Activated B cell treated with CpG ODN at 0.5 μM for 24 hours (primary cell): ENCODE results near the gene NME3. TPM values are rescaled to one million over a fixed set of nuclear protein-coding genes. Genes with fewer than 3 reads are reported as not detected.
A peak's percentile ranks its signal among the peaks of the same experiment; 100 is the strongest.

Experiments used
- ATAC-seq: fragments of 200-7000 bp; cut with Tn5 transposase; one replicate; pipeline ENCODE4 v1.10.0; 2021; ENCODE audit warnings: low read depth, mild to moderate bottlenecking, moderate library complexity
- CTCF ChIA-PET: fragments of 350-600 bp; sonication (Branson Sonifier 250); formaldehyde crosslinking; loops from one replicate; lab custom pipeline; 2021; ENCODE audit warnings: antibody characterized with exemption; lab: Charles Lee
- POLR2A ChIA-PET: fragments of 350-600 bp; sonication (Branson Sonifier 250); formaldehyde crosslinking; loops from one replicate; lab custom pipeline; 2021; ENCODE audit warnings: antibody characterized with exemption; lab: Charles Lee
- DNase-seq: peaks from one replicate; pipeline ENCODE4 v3.0.0; 2022
- H3K27ac Mint-ChIP-seq: one replicate; pipeline ENCODE4 v1.8.0; 2020; ENCODE audit warnings: mixed read lengths
- H3K27me3 Mint-ChIP-seq: one replicate; pipeline ENCODE4 v1.8.0; 2021; ENCODE audit warnings: mixed read lengths
- H3K36me3 Mint-ChIP-seq: one replicate; pipeline ENCODE4 v1.8.0; 2021; ENCODE audit warnings: low read depth, mixed read lengths
- H3K4me1 Mint-ChIP-seq: one replicate; pipeline ENCODE4 v1.8.0; 2021; ENCODE audit warnings: mixed read lengths
- H3K4me3 Mint-ChIP-seq: one replicate; pipeline ENCODE4 v1.8.0; 2020; ENCODE audit warnings: mild to moderate bottlenecking, mixed read lengths
- H3K9me3 Mint-ChIP-seq: one replicate; pipeline ENCODE4 v1.8.0; 2020; ENCODE audit warnings: mixed read lengths
- intact Hi-C: fragments of 100-400 bp; cut with micrococcal nuclease; formaldehyde crosslinking; loops from one replicate; pipeline ENCODE4 v1.15.1; 2024
- total RNA-seq: library from RNA; stranded (reverse); gene quantifications from 2 replicates; pipeline ENCODE4 v1.2.3, GENCODE V29; 2022
- TF ChIP-seq, protein P1 (sequence below): fragments of 200-600 bp; IDR thresholded peaks from one replicate; pipeline ENCODE4 v1.8.0; 2022; ENCODE audit warnings: antibody characterized with exemption, mild to moderate bottlenecking

NME3 gene
- total RNA-seq, 1 donor from 2014 or later = 57.8 TPM

DNA sequence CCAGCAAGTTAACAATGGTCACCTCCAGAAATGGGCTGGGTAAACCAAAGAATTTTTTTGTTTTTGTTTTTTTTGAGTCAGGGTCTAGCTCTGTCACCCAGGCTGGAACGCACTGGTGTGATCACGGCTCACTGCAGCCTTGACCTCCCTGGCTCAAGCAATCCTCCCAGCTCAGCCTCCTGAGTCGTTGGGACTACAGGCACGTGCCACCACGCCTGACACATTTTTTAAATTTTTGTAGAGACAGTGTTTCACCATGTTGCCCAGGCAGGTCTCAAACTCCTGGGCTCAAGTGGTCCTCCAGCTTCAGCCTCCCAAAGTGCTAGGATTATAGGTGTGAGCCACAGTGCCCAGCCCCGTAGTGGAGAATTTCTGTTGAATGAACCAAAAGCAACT, 9.3 kb upstream of the NME3 start:
- POLR2A ChIA-PET = interaction anchor here (1.0 to 1.2 kb wide), 2 partner anchors 9 to 472 kb away, joined by 3 read pairs; partner anchors contain the start of gene NME3
- intact Hi-C loops = loop anchor here (5.0 kb wide), 1 partner anchor 192 kb away; the partner anchor contains the start of gene TBL3
- Mint-ChIP-seq H3K9me3 (no peaks in the 10 kb centered on the region), H3K4me3 (peak overlapping the region; percentile 83), H3K27ac (no peak overlapping the region), H3K4me1 (peaks cover 24% of the 10 kb centered on the region), H3K27me3 (no peaks in the 10 kb centered on the region), H3K36me3 (peaks cover 7% of the 10 kb centered on the region)
- no peak for DNase-seq
- ATAC-seq = no peak
- CTCF ChIA-PET = no interaction called here
- TF ChIP-seq, protein P1, sequence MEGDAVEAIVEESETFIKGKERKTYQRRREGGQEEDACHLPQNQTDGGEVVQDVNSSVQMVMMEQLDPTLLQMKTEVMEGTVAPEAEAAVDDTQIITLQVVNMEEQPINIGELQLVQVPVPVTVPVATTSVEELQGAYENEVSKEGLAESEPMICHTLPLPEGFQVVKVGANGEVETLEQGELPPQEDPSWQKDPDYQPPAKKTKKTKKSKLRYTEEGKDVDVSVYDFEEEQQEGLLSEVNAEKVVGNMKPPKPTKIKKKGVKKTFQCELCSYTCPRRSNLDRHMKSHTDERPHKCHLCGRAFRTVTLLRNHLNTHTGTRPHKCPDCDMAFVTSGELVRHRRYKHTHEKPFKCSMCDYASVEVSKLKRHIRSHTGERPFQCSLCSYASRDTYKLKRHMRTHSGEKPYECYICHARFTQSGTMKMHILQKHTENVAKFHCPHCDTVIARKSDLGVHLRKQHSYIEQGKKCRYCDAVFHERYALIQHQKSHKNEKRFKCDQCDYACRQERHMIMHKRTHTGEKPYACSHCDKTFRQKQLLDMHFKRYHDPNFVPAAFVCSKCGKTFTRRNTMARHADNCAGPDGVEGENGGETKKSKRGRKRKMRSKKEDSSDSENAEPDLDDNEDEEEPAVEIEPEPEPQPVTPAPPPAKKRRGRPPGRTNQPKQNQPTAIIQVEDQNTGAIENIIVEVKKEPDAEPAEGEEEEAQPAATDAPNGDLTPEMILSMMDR = no peak

DNA sequence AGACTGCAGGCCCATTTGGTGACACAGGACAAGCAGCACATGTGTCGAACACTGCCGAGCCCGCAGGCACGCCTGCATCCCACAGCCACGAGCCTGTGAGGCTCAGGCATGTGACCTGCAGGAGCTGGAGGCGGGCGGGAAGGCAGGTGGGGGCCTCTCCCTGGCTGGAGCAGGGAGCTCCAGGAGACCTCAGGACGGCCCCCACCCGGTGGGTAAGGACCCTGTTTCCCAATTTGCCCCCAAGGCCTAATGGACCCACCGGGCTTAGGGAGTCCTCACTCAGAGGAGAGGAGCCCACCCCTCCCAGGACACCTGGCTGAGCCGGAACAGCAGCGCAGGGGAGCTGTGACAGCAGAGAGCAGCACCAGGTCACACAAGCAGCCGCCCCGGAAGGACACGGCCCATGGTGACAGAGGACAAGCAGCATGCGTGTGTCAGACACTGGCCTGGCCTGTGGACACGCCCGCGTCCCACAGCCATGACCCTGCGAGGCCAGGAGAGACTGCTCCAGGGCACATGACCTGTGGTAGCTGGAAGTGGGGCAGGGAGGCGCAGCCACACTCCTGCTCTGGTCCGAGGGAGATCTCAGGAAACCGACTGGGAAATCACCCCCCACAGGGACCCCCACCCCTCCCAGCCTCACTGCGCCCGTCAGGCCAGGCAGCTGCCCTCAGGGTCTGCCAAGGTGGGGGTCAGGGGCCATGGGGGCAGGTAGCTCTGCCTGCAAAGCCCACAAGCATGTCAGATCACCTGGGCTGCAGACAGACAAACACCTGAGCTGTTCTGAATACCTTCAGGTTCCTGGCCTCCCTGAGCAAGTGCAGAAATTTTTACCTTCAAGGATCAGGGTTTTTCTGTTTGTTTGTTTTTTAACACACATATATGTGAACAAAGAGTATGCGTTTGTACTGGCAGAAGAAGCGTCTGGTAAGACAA, 8.7 kb upstream of the NME3 start:
- Mint-ChIP-seq H3K9me3 (no peaks in the 10 kb centered on the region), H3K27me3 (no peaks in the 10 kb centered on the region), H3K4me1 (peaks cover 23% of the 10 kb centered on the region), H3K27ac (no peak overlapping the region), H3K36me3 (peaks cover 8% of the 10 kb centered on the region), H3K4me3 (no peak overlapping the region)
- ChIA-PET POLR2A (interaction anchor here (1.0 to 1.2 kb wide), 2 partner anchors 8 to 471 kb away, joined by 3 read pairs; partner anchors contain the start of gene NME3), CTCF (no interaction called here)
- ATAC-seq (no peak), DNase-seq (no peak)
- intact Hi-C loops = loop anchor here (5.0 kb wide), 1 partner anchor 192 kb away; the partner anchor contains the start of gene TBL3
- TF ChIP-seq, protein P1 = no peak

DNA sequence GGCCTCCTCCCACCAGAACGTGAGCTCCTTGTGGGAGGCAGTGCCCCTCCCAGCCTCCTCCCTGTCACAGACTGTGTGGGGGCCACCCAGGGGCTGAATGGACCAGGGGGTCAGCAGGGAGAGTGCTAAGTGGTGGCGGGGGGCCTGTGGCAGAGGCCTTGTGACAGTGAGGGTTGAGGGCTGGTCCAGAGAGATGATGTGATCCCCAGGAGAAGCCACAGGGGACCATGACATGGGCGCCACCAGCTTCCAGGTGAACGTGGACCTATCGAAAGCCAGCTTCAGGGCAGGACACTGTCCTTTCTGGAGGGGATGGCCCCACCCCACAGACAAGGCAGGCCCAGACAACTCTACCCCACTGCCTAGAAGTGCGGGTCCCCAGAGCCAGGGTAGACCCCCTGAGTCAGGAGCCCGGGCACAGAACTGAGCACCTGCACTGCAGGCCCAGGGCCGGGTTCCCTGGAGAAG, 7.9 kb upstream of the NME3 start:
- H3K4me3 Mint-ChIP-seq = no peak overlapping the region
- TF ChIP-seq, protein P1 = no peak
- ChIA-PET POLR2A (interaction anchor here (0.9 kb wide), 2 partner anchors 9 to 185 kb away, joined by 3 to 5 read pairs; partner anchors contain the start of gene RPS2), CTCF (no interaction called here)
- DNase-seq (no peak), ATAC-seq (no peak)
- no peaks in the 10 kb centered on the region for H3K27me3 Mint-ChIP-seq
- peaks cover 24% of the 10 kb centered on the region for H3K4me1 Mint-ChIP-seq
- no peaks in the 10 kb centered on the region for H3K9me3 Mint-ChIP-seq
- peak overlapping the region; percentile 41 for H3K27ac Mint-ChIP-seq
- intact Hi-C loops = no loop called here
- peaks cover 10% of the 10 kb centered on the region for H3K36me3 Mint-ChIP-seq

DNA sequence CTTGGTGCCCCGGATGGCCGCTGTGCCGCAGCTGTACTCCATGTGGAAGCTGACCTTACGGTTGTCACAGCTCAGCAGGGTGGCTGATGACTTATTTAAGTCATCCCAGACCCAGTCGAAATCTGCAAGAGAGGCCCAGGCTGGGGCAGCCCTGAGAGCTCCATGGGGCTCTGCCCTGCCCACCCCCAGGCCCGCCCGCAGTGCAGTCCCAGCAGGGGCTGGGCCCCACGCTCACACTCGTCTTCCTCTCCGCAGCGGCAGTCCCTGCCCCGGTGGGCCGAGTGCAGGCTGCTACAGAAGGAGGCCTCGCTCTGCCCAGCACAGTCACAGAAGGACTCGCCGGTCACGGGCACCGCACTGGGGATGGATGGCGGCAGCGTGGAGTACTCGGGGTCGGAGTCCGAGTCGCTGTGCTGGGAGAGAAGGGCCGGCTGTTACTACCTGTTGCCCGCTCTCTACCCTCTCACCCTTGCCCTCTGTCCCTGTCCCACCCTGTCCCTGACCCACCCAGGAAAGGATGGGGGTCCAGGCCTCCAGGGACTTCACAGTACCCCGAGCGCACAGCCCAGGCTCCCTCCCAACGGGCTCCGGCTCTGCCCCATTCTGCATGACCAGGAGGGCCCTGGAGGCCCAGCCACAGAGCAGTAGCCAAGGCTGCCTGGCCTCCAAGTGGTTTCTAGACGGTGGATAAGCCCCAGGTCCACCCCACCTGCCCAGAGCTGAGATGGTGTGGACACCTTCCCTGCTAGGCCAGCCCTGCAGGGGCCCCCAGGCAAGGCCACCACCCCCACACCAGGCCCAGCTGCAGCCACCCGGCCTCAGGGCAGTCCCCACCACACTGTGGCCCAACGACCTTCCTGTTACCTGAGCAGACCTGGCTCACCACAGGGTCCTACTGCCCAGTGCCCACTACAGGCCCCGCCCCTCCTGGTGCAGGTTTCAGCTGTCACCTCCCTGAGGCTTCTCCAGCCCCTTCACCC, 7.1 kb upstream of the NME3 start:
- POLR2A ChIA-PET = interaction anchor here (0.9 kb wide), 2 partner anchors 9 to 186 kb away, joined by 3 to 5 read pairs; partner anchors contain the start of gene RPS2
- TF ChIP-seq, protein P1 = no peak
- H3K4me1 Mint-ChIP-seq = peaks cover 23% of the 10 kb centered on the region
- CTCF ChIA-PET = no interaction called here
- intact Hi-C loops = no loop called here
- ATAC-seq = no peak
- no peaks in the 10 kb centered on the region for H3K27me3 Mint-ChIP-seq
- H3K27ac Mint-ChIP-seq = peak overlapping the region; percentile 41
- H3K9me3 Mint-ChIP-seq = no peaks in the 10 kb centered on the region
- H3K36me3 Mint-ChIP-seq = peaks cover 10% of the 10 kb centered on the region
- H3K4me3 Mint-ChIP-seq = no peak overlapping the region
- no peak for DNase-seq
